GM12874 (cell line): ENCODE data around the gene DCLK2.

ENCODE experiments used
- TF ChIP-seq, protein P1 (sequence below): IDR thresholded peaks from 2 replicates; pipeline ENCODE4 v1.5.1; 2011; ENCODE audit warnings: low read depth, mild to moderate bottlenecking, control low read depth, low read length, moderate library complexity; ENCODE audit not compliant: insufficient read depth

DCLK2 gene

GRCh38 chr4:150044517-150044916 is 33.7 kb upstream of the DCLK2 start:
- TF ChIP-seq, protein P1, sequence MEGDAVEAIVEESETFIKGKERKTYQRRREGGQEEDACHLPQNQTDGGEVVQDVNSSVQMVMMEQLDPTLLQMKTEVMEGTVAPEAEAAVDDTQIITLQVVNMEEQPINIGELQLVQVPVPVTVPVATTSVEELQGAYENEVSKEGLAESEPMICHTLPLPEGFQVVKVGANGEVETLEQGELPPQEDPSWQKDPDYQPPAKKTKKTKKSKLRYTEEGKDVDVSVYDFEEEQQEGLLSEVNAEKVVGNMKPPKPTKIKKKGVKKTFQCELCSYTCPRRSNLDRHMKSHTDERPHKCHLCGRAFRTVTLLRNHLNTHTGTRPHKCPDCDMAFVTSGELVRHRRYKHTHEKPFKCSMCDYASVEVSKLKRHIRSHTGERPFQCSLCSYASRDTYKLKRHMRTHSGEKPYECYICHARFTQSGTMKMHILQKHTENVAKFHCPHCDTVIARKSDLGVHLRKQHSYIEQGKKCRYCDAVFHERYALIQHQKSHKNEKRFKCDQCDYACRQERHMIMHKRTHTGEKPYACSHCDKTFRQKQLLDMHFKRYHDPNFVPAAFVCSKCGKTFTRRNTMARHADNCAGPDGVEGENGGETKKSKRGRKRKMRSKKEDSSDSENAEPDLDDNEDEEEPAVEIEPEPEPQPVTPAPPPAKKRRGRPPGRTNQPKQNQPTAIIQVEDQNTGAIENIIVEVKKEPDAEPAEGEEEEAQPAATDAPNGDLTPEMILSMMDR, result no peak

GRCh38 chr4:150045410-150045809 is 32.8 kb upstream of the DCLK2 start:
- TF ChIP-seq, protein P1, result no peak

DNA sequence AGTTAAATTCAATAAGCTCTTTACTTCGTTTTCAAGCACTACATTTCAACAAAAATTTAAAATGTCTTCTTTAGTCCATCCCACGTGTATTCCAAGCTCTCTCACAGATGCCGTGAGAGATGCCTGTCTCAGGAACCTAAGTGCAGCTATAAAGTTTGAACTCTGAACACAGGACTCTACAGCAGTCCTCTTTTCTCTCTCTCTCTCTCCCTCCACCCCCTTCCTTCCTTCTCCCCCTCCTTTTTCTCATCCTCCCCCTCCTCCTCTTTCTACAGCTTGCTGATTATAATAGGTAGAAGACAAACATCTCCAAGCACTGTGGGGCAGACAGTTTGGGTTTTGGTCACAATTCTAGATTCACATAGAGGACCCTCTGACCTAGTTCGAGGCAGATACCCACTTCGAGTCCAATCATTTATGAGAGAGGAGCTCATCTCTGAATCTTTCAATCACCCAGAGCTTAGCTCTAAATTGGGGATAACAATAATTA is 31.5 kb upstream of the DCLK2 start:
- TF ChIP-seq, protein P1, result no peak

- TF ChIP-seq, protein P1, result no peak
Observed at GRCh38 chr4:150047546-150047945, 30.7 kb upstream of the DCLK2 start.

- TF ChIP-seq, protein P1, result no peak
Observed at GRCh38 chr4:150049682-150050081, 28.6 kb upstream of the DCLK2 start.

- TF ChIP-seq, protein P1, result no peak
Observed at GRCh38 chr4:150050566-150050965, 27.7 kb upstream of the DCLK2 start.

- TF ChIP-seq, protein P1, result no peak
Observed at GRCh38 chr4:150051111-150051510, 27.1 kb upstream of the DCLK2 start.
